Transverse colon (tissue), 4 donors: ENCODE results near the gene CD84. TPM values are rescaled to one million over a fixed set of nuclear protein-coding genes. Genes with fewer than 3 reads are reported as not detected.

Source experiments
- DNase-seq: peaks from one replicate; pipeline ENCODE4 v3.0.0-alpha.2; 2019
- H3K27ac ChIP-seq, 4 donors: fragments of 200-600 bp; sonication (generic); 2 replicates each; pipeline ENCODE4 v1.5.1; 2016 to 2018; ENCODE audit warnings: inconsistent platforms in 4 of 4
- H3K27me3 ChIP-seq: fragments of 200-600 bp; sonication (generic); 2 replicates; pipeline ENCODE4 v1.5.1; 2017; ENCODE audit warnings: inconsistent platforms
- H3K36me3 ChIP-seq, 4 donors: fragments of 200-600 bp; sonication (generic); 2 replicates each; pipeline ENCODE4 v1.5.1; 2017 to 2019; ENCODE audit warnings: inconsistent platforms in 4 of 4
- H3K4me1 ChIP-seq, 4 donors: fragments of 200-600 bp; sonication (generic); 2 replicates each; pipeline ENCODE4 v1.5.1; 2017 to 2020; ENCODE audit warnings: inconsistent platforms in 4 of 4
- H3K4me3 ChIP-seq, 4 donors: fragments of 200-600 bp; sonication (generic); 1 replicate in 1 of 4; 2 replicates in 3 of 4; pipeline versions ENCODE4 v1.5.1 to v1.6.1; 2017 to 2019; ENCODE audit warnings: inconsistent platforms in 4 of 4
- H3K9me3 ChIP-seq, 2 donors: fragments of 200-600 bp; sonication (generic); 2 replicates each; pipeline ENCODE4 v1.5.1; 2017 to 2019; ENCODE audit warnings: inconsistent platforms in 2 of 2
- EP300 ChIP-seq: sonication (generic); formaldehyde crosslinking; IDR thresholded peaks from one replicate; pipeline ENCODE4 v1.6.1; 2017; ENCODE audit warnings: antibody characterized with exemption, low read depth
- POLR2A ChIP-seq: fragments of 450-650 bp; IDR thresholded peaks from one replicate; pipeline ENCODE4 v1.6.1; 2016; ENCODE audit warnings: antibody characterized with exemption, mild to moderate bottlenecking, moderate library complexity
- POLR2AphosphoS5 ChIP-seq, 3 donors: sonication (generic); formaldehyde crosslinking; IDR thresholded peaks; one replicate each; pipeline ENCODE4 v1.6.1; 2016; ENCODE audit warnings: antibody characterized with exemption in 3 of 3
- WGBS, 2 donors: methylation state at CpG; one replicate each; pipeline ENCODE4 v1.1.5; 2018; ENCODE audit warnings: low coverage in 1 of 2; 5-methylcytosine and 5-hydroxymethylcytosine counted together
- in situ Hi-C, 4 donors: fragments of 200-750 bp; cut with MboI; loops; one replicate each; pipeline versions ENCODE4 v1.15.0 to v1.15.1; 2017; ENCODE audit warnings: low sequenced_read_pairs in 3 of 4, low pct_ligation_motif_present in 1 of 4, low pct_unique_long_range_greater_than_20kb in 1 of 4
- intact Hi-C: fragments of 100-400 bp; cut with DNase I; formaldehyde crosslinking; loops from one replicate; pipeline ENCODE4 v1.15.1; 2023; ENCODE audit warnings: low total_unique reads
- total RNA-seq, 4 donors: library from RNA; depleted of rRNA; stranded (reverse); fragments of >200 nt; gene quantifications; one replicate each; pipeline ENCODE4 v1.1.0, GENCODE V29; 2016
- TF ChIP-seq, protein P1 (sequence below), 5 experiments: fragments of 200-600 bp in 3 of 5; fragments of 450-650 bp in 2 of 5; sonication (generic) in 3 of 5; IDR thresholded peaks; 1 replicate in 2 of 5; 2 replicates in 3 of 5; pipeline ENCODE4 v1.5.1; 2016 to 2017; ENCODE audit warnings: antibody characterized with exemption in 5 of 5, inconsistent platforms in 3 of 5, mild to moderate bottlenecking in 2 of 5, moderate library complexity in 1 of 5

Gene CD84
- total RNA-seq, 4 donors from 2014 or later, result 1.4 to 8.6 (median 5.8) TPM

DNA sequence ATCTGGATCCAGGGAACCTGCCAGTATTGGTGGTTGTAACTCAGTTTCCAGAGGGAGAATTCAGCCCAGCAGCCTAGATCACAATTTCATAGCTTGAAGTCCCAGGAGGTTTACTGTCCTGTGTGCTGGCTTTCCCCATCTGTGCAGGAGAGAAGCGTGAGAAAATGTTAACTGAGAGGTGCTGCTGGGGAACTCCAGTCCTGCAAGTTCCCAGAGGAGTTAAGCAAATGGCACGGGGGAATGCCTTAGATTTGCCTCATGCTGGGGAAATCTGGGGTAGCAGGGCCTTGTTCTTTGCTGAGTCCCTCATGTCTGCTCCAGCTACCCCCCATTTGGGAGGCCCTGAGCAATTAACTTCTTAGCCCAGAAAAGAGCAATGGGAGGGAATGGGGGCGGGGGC lies 31.1 kb downstream of the CD84 start:
- H3K27ac ChIP-seq, result no peak overlapping the region
- intact Hi-C loops (no loop called here), in situ Hi-C loops (loop anchor here in 1 of 4 donors (10.0 kb wide), 1 partner anchor 113 kb away; no protein-coding TSS in a partner anchor)
- H3K4me1 ChIP-seq, result no peaks in the 10 kb centered on the region
- no peak for TF ChIP-seq EP300
- TF ChIP-seq, protein P1, sequence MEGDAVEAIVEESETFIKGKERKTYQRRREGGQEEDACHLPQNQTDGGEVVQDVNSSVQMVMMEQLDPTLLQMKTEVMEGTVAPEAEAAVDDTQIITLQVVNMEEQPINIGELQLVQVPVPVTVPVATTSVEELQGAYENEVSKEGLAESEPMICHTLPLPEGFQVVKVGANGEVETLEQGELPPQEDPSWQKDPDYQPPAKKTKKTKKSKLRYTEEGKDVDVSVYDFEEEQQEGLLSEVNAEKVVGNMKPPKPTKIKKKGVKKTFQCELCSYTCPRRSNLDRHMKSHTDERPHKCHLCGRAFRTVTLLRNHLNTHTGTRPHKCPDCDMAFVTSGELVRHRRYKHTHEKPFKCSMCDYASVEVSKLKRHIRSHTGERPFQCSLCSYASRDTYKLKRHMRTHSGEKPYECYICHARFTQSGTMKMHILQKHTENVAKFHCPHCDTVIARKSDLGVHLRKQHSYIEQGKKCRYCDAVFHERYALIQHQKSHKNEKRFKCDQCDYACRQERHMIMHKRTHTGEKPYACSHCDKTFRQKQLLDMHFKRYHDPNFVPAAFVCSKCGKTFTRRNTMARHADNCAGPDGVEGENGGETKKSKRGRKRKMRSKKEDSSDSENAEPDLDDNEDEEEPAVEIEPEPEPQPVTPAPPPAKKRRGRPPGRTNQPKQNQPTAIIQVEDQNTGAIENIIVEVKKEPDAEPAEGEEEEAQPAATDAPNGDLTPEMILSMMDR (IDR thresholded peaks at IDR 0.05), result no peak
- TF ChIP-seq POLR2A, result no peak
- TF ChIP-seq POLR2AphosphoS5 (IDR thresholded peaks at IDR 0.05), result no peak
- no peak overlapping the region for H3K4me3 ChIP-seq
- H3K9me3 ChIP-seq, result no peaks in the 10 kb centered on the region
- no peaks in the 10 kb centered on the region for H3K27me3 ChIP-seq
- no peak for DNase-seq
- no peaks in the 10 kb centered on the region for H3K36me3 ChIP-seq
- 60 to 96% methylated on average over 1 to 3 of the region's 3 CpGs for WGBS, 2 donors

DNA sequence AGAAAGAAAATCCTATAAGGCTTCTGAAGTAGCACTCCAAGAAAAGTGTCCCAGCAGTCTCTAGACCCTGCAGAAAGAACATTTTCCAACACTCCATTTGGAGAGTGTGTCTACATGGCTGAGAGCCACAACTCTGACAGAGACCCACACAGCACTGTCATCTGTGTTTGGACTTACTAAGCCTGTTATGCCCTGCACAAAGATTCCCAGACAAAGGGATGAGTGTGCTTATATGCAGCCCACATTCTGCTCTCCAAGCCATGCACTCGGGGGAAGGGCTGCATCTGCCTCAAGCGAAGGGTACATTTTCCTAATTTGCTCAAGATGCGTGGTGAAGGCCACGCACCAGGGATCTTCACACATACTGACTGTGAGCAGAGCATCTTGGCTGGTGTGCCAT lies 31.9 kb downstream of the CD84 start:
- H3K9me3 ChIP-seq, result no peaks in the 10 kb centered on the region
- H3K36me3 ChIP-seq, result no peaks in the 10 kb centered on the region
- no peak overlapping the region for H3K4me3 ChIP-seq
- in situ Hi-C loops (loop anchor here in 1 of 4 donors (10.0 kb wide), 1 partner anchor 113 kb away; no protein-coding TSS in a partner anchor), intact Hi-C loops (no loop called here)
- H3K27ac ChIP-seq, result no peak overlapping the region
- TF ChIP-seq POLR2AphosphoS5 (IDR thresholded peaks at IDR 0.05), result no peak
- TF ChIP-seq, protein P1 (IDR thresholded peaks at IDR 0.05), result no peak
- TF ChIP-seq POLR2A, result no peak
- TF ChIP-seq EP300, result no peak
- DNase-seq, result no peak
- H3K27me3 ChIP-seq, result no peaks in the 10 kb centered on the region
- WGBS, 2 donors, result 69% methylated on average over 4 of the region's 4 CpGs; no CpG with 5 or more reads in 1 of the 2 donors
- H3K4me1 ChIP-seq, result peaks cover 0 to 3% (median 0%) of the 10 kb centered on the region in 4 donors

DNA sequence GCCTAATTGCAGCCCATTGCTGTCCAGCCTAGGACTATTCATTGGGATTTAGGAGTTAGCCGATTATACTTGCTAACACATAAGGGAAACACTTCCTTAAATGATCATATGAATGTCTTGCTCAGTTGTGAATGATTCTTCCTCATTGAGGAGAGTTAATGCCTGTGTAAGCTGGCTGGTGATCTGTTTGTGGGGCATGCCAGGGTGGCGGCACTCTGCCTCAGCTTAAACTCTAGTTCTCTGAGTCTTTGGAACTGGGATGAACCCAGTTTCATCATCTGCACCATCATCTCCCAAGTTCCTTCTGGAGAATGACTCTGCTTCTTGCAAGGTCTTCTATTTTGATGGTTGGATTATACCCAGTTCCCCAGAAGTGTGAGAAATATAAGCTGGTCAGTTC lies 32.4 kb downstream of the CD84 start:
- H3K36me3 ChIP-seq, result no peaks in the 10 kb centered on the region
- in situ Hi-C loops, result loop anchor here in 1 of 4 donors (10.0 kb wide), 1 partner anchor 112 kb away; no protein-coding TSS in a partner anchor
- H3K27me3 ChIP-seq, result no peaks in the 10 kb centered on the region
- 60 to 90% methylated on average over 1 to 2 of the region's 2 CpGs for WGBS, 2 donors
- no peaks in the 10 kb centered on the region for H3K9me3 ChIP-seq
- no peak for DNase-seq
- TF ChIP-seq, protein P1 (IDR thresholded peaks at IDR 0.05), result no peak
- no peak for TF ChIP-seq EP300
- TF ChIP-seq POLR2A, result no peak
- no peak for TF ChIP-seq POLR2AphosphoS5 (IDR thresholded peaks at IDR 0.05)
- intact Hi-C loops, result no loop called here
- H3K4me3 ChIP-seq, result no peak overlapping the region
- H3K4me1 ChIP-seq, result peaks cover 0 to 8% (median under 1%) of the 10 kb centered on the region in 4 donors
- H3K27ac ChIP-seq, result no peak overlapping the region

DNA sequence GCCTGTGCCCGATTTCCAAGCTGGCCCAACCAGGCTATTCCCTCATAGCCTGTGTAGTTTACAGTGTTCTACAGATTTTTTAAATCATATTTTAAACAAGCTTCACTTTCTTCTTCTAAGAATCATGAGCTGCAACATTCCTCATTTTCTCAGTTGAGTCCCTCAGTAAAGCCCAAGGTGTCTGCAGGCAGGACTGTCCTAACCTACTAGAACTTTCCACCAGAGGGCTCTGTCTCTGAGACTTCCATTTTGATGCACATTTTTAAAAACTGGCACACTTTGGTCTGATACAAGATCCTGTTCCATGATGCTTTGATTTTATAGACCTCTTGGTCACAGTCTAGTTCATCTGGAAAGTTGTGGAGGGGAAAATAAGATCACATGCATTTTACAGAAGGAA lies 34.6 kb downstream of the CD84 start:
- no peaks in the 10 kb centered on the region for H3K36me3 ChIP-seq
- intact Hi-C loops, result no loop called here
- no peak for TF ChIP-seq POLR2AphosphoS5 (IDR thresholded peaks at IDR 0.05)
- TF ChIP-seq, protein P1 (IDR thresholded peaks at IDR 0.05), result peak; percentile 24 to 41 (median 33)
- H3K27me3 ChIP-seq, result no peaks in the 10 kb centered on the region
- no peak overlapping the region for H3K4me3 ChIP-seq
- H3K9me3 ChIP-seq, result no peaks in the 10 kb centered on the region
- no peak overlapping the region for H3K27ac ChIP-seq
- 92% methylated on average over 1 of the region's 1 CpG; no CpG with 5 or more reads in 1 of the 2 donors for WGBS, 2 donors
- in situ Hi-C loops, result loop anchor here in 1 of 4 donors (10.0 kb wide), 1 partner anchor 110 kb away; no protein-coding TSS in a partner anchor
- DNase-seq, result no peak
- peaks cover 0 to 31% (median 17%) of the 10 kb centered on the region in 4 donors for H3K4me1 ChIP-seq
